Activated T-cell treated with anti-CD3 and anti-CD28 coated beads, Interleukin-2, amount 50 U/mL, for 4 hours (primary cell): Measurements from ENCODE around the gene PEX14. TPM values are rescaled to one million over a fixed set of nuclear protein-coding genes. Genes with fewer than 3 reads are reported as not detected.
"Not testable (repeated sequence)": the region's sequence is repeated elsewhere in the genome, so short reads cannot be mapped to it uniquely, and the experiment has no call there.

ENCODE experiments used
- ATAC-seq, 2 donors: fragments of 200-7000 bp; cut with Tn5 transposase; one replicate each; pipeline ENCODE4 v1.10.0; 2021
- DNase-seq: peaks from one replicate; pipeline ENCODE4 v3.0.0-alpha.2; 2020
- H3K27me3 Mint-ChIP-seq: one replicate; pipeline ENCODE4 v1.8.0; 2021; ENCODE audit warnings: low read depth, mixed read lengths
- H3K36me3 Mint-ChIP-seq: one replicate; pipeline ENCODE4 v1.8.0; 2022; ENCODE audit warnings: mixed read lengths; ENCODE audit not compliant: insufficient read depth
- H3K4me1 Mint-ChIP-seq: one replicate; pipeline ENCODE4 v1.8.0; 2021; ENCODE audit warnings: low read depth, mixed read lengths
- H3K4me3 Mint-ChIP-seq: one replicate; pipeline ENCODE4 v1.8.0; 2021; ENCODE audit warnings: mild to moderate bottlenecking, moderate library complexity, mixed read lengths
- H3K9me3 Mint-ChIP-seq: one replicate; pipeline ENCODE4 v1.8.0; 2021; ENCODE audit warnings: mixed read lengths
- total RNA-seq, 3 donors: library from RNA; stranded (reverse); gene quantifications; one replicate each; pipeline ENCODE4 v1.2.1, GENCODE V29; 2021

Gene PEX14
- total RNA-seq, 3 donors from 2014 or later = 21.6 to 23.4 (median 22.2) TPM

DNA sequence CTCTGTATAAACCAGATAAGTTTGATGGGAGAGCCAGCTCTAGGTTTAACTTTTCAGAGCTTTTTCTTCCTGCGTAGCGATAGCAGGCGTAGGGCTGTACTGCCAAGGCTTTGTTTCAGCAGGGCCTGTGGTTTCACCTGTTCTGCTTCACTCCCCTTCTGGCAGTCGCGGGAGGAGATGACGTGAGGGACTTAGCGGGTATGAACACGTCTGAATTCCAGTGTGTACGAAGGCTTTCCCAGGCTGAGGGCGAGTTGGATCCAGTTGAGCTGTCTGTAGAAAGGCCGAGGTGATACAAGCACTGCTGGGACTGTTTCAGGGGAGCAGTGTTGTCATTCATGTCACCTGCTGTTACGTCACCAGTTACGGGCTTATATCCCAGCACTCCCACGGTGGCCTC is 21.2 kb downstream of the PEX14 start:
- ATAC-seq = no peak
- peaks cover 47% of the 10 kb centered on the region for H3K4me1 Mint-ChIP-seq
- H3K4me3 Mint-ChIP-seq = peak overlapping the region; percentile 76
- H3K9me3 Mint-ChIP-seq = no peaks in the 10 kb centered on the region
- no peak for DNase-seq
- no peaks in the 10 kb centered on the region for H3K36me3 Mint-ChIP-seq
- H3K27me3 Mint-ChIP-seq = no peaks in the 10 kb centered on the region

GRCh38 chr1:10497109-10497508 is 22.4 kb downstream of the PEX14 start:
- Mint-ChIP-seq H3K9me3 (no peaks in the 10 kb centered on the region), H3K4me1 (peaks cover 51% of the 10 kb centered on the region), H3K36me3 (no peaks in the 10 kb centered on the region), H3K4me3 (no peak overlapping the region), H3K27me3 (no peaks in the 10 kb centered on the region)
- DNase-seq (no peak), ATAC-seq (no peak)

GRCh38 chr1:10498231-10498630 is 23.5 kb downstream of the PEX14 start:
- no peaks in the 10 kb centered on the region for H3K27me3 Mint-ChIP-seq
- H3K9me3 Mint-ChIP-seq = no peaks in the 10 kb centered on the region
- ATAC-seq = no peak
- no peak overlapping the region for H3K4me3 Mint-ChIP-seq
- no peaks in the 10 kb centered on the region for H3K36me3 Mint-ChIP-seq
- peaks cover 52% of the 10 kb centered on the region for H3K4me1 Mint-ChIP-seq
- no peak for DNase-seq

DNA sequence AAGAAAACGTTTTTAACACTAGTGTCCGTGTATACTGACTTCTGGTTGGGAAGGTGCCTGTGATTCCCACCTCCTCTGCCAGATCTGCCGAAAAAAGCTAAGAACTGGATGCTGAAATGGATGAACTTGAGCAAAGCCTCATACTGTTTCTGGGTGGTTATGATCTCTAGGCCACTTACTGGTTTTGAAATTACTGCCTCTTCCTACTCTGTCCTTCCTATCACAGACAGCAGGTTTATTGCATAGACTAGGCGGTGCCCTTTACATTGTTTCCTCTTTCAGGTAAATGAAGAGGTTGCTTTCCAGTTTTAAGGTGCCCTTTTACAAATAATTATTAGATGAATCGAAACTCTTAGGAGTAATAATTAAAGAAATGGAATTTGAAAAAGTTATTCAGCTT is 27.5 kb downstream of the PEX14 start:
- no peak for ATAC-seq
- H3K4me1 Mint-ChIP-seq = peaks cover 31% of the 10 kb centered on the region
- no peaks in the 10 kb centered on the region for H3K27me3 Mint-ChIP-seq
- no peak overlapping the region for H3K4me3 Mint-ChIP-seq
- DNase-seq = no peak
- no peaks in the 10 kb centered on the region for H3K9me3 Mint-ChIP-seq
- H3K36me3 Mint-ChIP-seq = no peaks in the 10 kb centered on the region

GRCh38 chr1:10504249-10504648 is 29.5 kb downstream of the PEX14 start:
- no peaks in the 10 kb centered on the region for H3K9me3 Mint-ChIP-seq
- DNase-seq (no peak), ATAC-seq (no peak)
- no peaks in the 10 kb centered on the region for H3K36me3 Mint-ChIP-seq
- no peaks in the 10 kb centered on the region for H3K27me3 Mint-ChIP-seq
- no peak overlapping the region for H3K4me3 Mint-ChIP-seq
- peaks cover 26% of the 10 kb centered on the region for H3K4me1 Mint-ChIP-seq

DNA sequence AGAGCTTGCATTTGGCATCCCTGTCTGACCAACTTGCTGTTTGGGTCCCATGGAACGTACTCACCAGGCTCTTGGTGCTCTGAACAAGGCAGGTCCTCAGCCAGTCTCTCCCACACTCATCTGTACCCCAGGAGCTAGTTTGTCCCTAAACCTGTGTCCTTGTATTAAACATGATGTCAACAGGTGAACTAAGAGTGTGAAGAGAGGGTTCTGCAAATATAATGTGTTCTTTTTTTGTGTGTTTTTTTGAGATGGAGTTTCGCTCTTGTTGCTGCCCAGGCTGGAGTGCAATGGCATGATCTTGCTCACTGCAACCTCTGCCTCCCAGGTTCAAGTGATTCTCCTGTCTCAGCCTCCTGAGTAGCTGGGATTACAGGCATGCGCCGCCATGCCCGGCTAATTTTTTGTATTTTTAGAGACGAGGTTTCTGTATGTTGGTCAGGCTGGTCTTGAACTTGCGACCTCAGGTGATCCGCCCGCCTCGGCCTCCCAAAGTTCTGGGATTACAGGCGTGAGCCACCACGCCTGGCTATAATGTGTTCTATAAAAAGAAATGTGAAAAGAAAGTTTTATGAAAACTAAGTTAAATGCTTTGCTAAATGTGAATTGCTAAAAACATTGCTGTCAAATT is 31.4 kb downstream of the PEX14 start:
- H3K9me3 Mint-ChIP-seq, H3K4me3 Mint-ChIP-seq, ATAC-seq, H3K36me3 Mint-ChIP-seq, H3K27me3 Mint-ChIP-seq, DNase-seq: not testable (repeated sequence)
- peaks cover 40% of the 10 kb centered on the region for H3K4me1 Mint-ChIP-seq

- DNase-seq = no peak
- Mint-ChIP-seq H3K27me3 (no peaks in the 10 kb centered on the region), H3K4me1 (peaks cover 45% of the 10 kb centered on the region)
Measured at GRCh38 chr1:10506677-10507047, 31.9 kb downstream of the PEX14 start.

DNA sequence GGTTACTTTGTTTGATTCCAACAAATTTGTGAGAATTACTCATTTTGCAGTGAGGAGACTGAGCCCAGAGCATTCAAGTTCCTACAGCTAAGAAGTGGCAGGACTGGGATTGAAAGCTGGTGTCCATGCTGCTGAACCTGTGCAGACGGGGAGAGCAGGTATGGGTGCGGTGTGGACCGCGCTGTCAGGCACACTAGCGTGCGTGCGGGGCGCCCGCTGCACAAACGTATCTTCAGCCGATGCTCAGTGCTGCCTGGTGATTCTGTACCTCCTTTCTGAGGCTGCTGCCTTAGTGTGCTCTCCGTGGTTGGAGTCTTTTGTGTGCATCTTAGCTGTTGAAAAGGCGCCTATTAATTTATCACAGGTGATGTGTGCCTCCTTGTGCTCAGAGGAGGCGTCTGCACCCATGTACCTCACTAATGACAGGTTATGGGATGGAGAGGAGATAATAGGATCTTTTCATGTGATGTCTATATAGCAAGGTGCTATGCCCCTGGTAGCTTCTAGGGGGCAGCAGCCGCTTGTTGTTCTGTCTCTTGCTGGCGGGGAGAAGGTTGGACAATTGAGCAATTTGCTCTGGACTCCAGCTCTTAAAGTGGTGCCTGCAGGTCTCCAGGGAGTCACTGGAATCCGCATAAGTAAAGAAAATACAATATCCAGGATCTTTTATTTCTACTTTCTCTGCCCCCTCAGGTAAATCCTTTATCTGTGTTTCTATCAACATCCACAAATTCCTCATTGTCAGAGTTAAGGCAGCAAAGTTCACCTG is 32.5 kb downstream of the PEX14 start:
- Mint-ChIP-seq H3K4me3 (no peak overlapping the region), H3K27me3 (no peaks in the 10 kb centered on the region), H3K9me3 (no peaks in the 10 kb centered on the region), H3K36me3 (no peaks in the 10 kb centered on the region), H3K4me1 (peaks cover 46% of the 10 kb centered on the region)
- ATAC-seq (peak in 1 of 2 donors; percentile 15), DNase-seq (peak; percentile 49)

More at GRCh38 chr1:10506677-10507047, 31.9 kb downstream of the PEX14 start:
- Mint-ChIP-seq H3K4me3 (no peak overlapping the region), H3K36me3 (no peaks in the 10 kb centered on the region), H3K9me3 (no peaks in the 10 kb centered on the region)
- ATAC-seq = no peak

- Mint-ChIP-seq H3K4me1 (peaks cover 56% of the 10 kb centered on the region), H3K36me3 (no peaks in the 10 kb centered on the region), H3K9me3 (no peaks in the 10 kb centered on the region), H3K4me3 (no peak overlapping the region), H3K27me3 (no peaks in the 10 kb centered on the region)
- no peak for ATAC-seq
- no peak for DNase-seq
Measured at GRCh38 chr1:10508511-10508951, 33.8 kb downstream of the PEX14 start.

DNA sequence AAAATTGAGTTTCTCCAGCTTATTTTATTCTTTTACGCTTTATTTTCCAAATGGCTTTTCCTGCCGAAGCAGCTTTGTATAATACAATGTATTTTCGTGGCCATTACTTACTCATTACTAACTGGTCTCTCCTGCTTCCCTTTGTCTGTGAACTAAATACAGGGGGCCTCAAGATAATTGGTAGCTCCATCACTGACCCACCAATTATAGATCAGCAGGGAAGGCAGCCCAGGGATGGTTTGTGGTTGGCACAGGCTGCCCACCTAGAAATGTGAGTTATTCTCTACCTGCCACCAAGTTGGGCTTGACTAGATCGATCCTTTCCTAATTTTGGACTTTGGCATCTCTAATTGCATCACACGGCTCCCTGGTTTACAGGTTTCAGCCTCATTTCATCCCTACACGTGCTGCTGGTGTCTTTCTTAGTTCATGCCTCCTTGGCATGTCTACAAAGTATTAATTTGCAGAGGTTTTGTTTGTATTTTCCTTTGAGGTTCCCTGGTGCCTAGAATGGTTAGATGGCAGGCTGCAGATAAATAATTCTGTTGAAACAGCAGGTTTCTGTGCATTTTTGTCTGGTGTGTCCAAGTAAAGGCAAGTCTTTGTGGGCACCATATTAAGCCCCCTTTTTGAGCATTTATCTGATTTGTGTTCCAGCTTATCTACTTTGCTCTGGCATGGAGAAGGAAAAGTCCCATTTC is 35.2 kb downstream of the PEX14 start:
- ATAC-seq (no peak), DNase-seq (no peak)
- Mint-ChIP-seq H3K4me3 (peak overlapping the region; percentile 37), H3K36me3 (no peaks in the 10 kb centered on the region), H3K4me1 (peaks cover 70% of the 10 kb centered on the region), H3K9me3 (no peaks in the 10 kb centered on the region), H3K27me3 (no peaks in the 10 kb centered on the region)

DNA sequence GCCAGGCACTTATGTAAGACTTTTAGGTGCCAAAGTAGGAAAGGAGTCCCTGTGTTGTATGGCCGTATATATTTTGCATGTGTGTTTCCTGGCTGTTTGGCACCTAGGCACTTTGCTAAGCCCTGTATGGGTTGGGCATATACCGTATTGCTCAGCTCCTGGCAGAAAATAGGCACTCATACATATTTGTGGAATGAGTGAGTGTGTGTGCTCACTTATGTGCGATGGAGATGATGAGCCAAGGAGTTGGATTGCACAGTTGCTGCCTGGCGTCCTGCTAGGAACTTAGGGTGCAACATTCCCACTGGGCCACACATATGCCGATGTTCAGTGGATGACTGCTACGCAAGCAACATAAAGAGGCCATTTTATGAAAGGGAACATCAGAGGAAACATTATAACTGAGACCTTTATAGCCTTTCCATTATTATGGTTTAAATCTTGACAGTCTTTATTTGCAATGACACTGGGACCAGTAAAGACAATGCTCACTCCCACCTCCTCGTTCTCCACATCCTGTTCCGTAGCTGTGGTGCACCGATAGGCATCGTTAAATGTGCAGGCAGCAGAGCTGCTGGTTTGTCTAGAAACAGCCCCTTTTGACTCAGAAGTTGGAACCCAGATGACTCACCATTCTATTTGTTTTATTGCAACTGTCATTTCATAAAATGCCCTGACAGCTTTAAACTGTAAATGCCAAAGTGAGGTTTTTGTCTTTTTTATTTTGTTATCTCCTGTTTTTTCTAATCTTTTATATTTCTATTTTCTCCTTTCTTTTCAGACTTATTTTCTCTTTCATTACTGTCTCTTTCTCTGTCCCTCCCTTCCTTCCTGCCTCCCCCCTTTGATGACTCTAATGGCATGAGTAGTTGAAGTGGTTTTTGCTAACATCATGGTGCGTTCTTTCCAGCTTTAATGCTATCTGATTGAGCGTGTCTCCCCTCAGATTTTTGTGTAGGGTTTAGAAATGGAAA is 36.1 kb downstream of the PEX14 start:
- Mint-ChIP-seq H3K36me3 (no peaks in the 10 kb centered on the region), H3K4me1 (peaks cover 76% of the 10 kb centered on the region), H3K4me3 (peak overlapping the region; percentile 37), H3K9me3 (no peaks in the 10 kb centered on the region), H3K27me3 (no peaks in the 10 kb centered on the region)
- ATAC-seq (peak; percentile 98 to 99), DNase-seq (peak; percentile 73)

GRCh38 chr1:10511494-10511885 is 36.7 kb downstream of the PEX14 start:
- Mint-ChIP-seq H3K36me3 (no peaks in the 10 kb centered on the region), H3K4me1 (peaks cover 81% of the 10 kb centered on the region), H3K9me3 (no peaks in the 10 kb centered on the region), H3K4me3 (peak overlapping the region; percentile 37), H3K27me3 (no peaks in the 10 kb centered on the region)
- ATAC-seq (no peak), DNase-seq (no peak)

DNA sequence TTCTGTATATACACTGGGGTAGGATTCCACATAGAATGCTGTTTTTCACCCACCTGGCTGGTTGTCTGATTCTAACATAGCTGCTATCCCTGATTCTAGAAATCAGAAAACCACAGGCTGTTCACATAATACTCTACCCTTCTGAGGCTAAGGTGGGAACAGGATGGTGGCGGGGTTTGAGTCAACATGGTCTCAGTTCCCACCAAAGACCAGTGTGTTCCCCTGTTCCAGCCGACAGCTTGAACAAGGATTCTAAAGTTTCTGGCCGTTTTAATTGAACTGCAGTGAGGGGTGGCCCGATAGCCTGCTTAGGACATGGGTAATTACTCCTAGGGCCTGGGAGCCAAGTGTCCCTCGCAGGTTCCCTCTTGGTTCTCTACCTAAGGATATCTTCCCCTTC is 38.4 kb downstream of the PEX14 start:
- DNase-seq = no peak
- H3K4me1 Mint-ChIP-seq = peaks cover 88% of the 10 kb centered on the region

More for the DNA sequence above, 38.4 kb downstream of the PEX14 start:
- ATAC-seq = no peak
- no peaks in the 10 kb centered on the region for H3K27me3 Mint-ChIP-seq
- no peaks in the 10 kb centered on the region for H3K9me3 Mint-ChIP-seq
- peaks cover 3% of the 10 kb centered on the region for H3K36me3 Mint-ChIP-seq
- no peak overlapping the region for H3K4me3 Mint-ChIP-seq
